ENCODE results near the gene SNX7. TPM values are rescaled to one million over a fixed set of nuclear protein-coding genes. Genes with fewer than 3 reads are reported as not detected.

Gene SNX7
- polyA plus RNA-seq, 1 of the 3 experiments (the other 2 are of a cell fraction), result 16.0 TPM

- Histone ChIP-seq H3K4me2 (no peak overlapping the region), H3K27ac (ENCODE audit: low read depth in 2 of 2, low read length in 1 of 2) (peak overlapping the region in 1 of 2 experiments; percentile 60; a peak in 1 of 4 replicates), H3K9ac (no peak overlapping the region), H3K79me2 (ENCODE audit: insufficient read depth) (no peaks in the 10 kb centered on the region), H3K36me3 (replicated peaks in 1 of 2; ENCODE audit: control insufficient read depth in 1 of 2, insufficient read depth in 2 of 2, low read length in 1 of 2) (no peaks in the 10 kb centered on the region), H3K4me1 (ENCODE audit: control insufficient read depth in 1 of 2, insufficient read depth in 2 of 2, low read depth in 1 of 2, low read length in 1 of 2) (peaks cover 0 to 4% of the 10 kb centered on the region in 2 experiments; a peak in 2 of 4 replicates), H3K9me3 (no peaks in the 10 kb centered on the region), H2AFZ (ENCODE audit: low read depth) (no peak overlapping the region), H3K9me2 (no peaks in the 10 kb centered on the region), H3K4me3 (ENCODE audit: low read depth in 2 of 2, low read length in 1 of 2) (peak overlapping the region in 1 of 2 experiments; percentile 26; a peak in 1 of 4 replicates), H3K27me3 (ENCODE audit: insufficient read depth) (no peaks in the 10 kb centered on the region), H4K20me1 (ENCODE audit: insufficient read depth) (no peaks in the 10 kb centered on the region), H3F3A (replicated peaks; ENCODE audit: insufficient read depth) (no peaks in the 10 kb centered on the region)
- ChIA-PET POLR2A (interaction anchor here (1.0 kb wide), 1 partner anchor 211 kb away, joined by 3 read pairs; the partner anchor contains the start of gene PLPPR5), CTCF (interaction anchor here (0.6 to 4.8 kb wide), 50 partner anchors 9 to 967 kb away, joined by 3 to 35 read pairs (median 4); partner anchors contain the start of gene PLPPR5)
- no peak for TF ChIP-seq MAX (IDR thresholded peaks at IDR 0.05; ENCODE audit: low read depth)
- TF ChIP-seq TCF12 (IDR thresholded peaks at IDR 0.05), result no peak; the same call in 1 of the 2 replicates
- TF ChIP-seq GATA2 (CRISPR knock-in tag; IDR thresholded peaks at IDR 0.05), result peak; percentile 69
- TF ChIP-seq SIN3A (IDR thresholded peaks at IDR 0.05; ENCODE audit: borderline replicate concordance, low read depth, low read length), result no peak
- TF ChIP-seq RCOR1 (IDR thresholded peaks at IDR 0.05; ENCODE audit: low read length), result peak; percentile 81; the same call in 1 of the 2 replicates
- TF ChIP-seq CTCF (IDR thresholded peaks at IDR 0.05), result peak; percentile 87
- no peak for TF ChIP-seq REST (IDR thresholded peaks at IDR 0.05; ENCODE audit: low read depth, low read length)
- TF ChIP-seq MEF2A (IDR thresholded peaks at IDR 0.05; ENCODE audit: borderline replicate concordance, low read depth), result no peak
- TF ChIP-seq EP300 (IDR thresholded peaks at IDR 0.05; ENCODE audit: borderline replicate concordance in 1 of 2, low read depth in 1 of 2, low read length in 1 of 2), result peak in 1 of 2 experiments; percentile 86; a peak in 2 of 4 replicates
- peak; percentile 83 for TF ChIP-seq SMC3 (IDR thresholded peaks at IDR 0.05; ENCODE audit: low read depth, low read length)
- peak; percentile 95 for TF ChIP-seq RAD21 (IDR thresholded peaks at IDR 0.05; ENCODE audit: low read length)
- peak; percentile 62 for TF ChIP-seq CHD2 (IDR thresholded peaks at IDR 0.05; ENCODE audit: low read length, partially characterized antibody)
- TF ChIP-seq FOXM1 (IDR thresholded peaks at IDR 0.05; ENCODE audit: low read depth), result no peak
- no peak for TF ChIP-seq NRF1 (IDR thresholded peaks at IDR 0.05; ENCODE audit: low read depth, low read length)
- TF ChIP-seq RFX5 (IDR thresholded peaks at IDR 0.05; ENCODE audit: low read length), result no peak
- DNase-seq, result peak; percentile 54
- WGBS (ENCODE audit: low lambda C conversion rate), result 19% methylated on average over 3 of the region's 3 CpGs
Measured at GRCh38 chr1:98794196-98794886, 132.8 kb downstream of the SNX7 start.
